Measurements from ENCODE around the gene CPA2.

CPA2 gene

GRCh38 chr7:130338233-130338632, 71.6 kb downstream of the CPA2 start:
- no peak overlapping the region for H3K27ac ChIP-seq

More at GRCh38 chr7:130338233-130338632, 71.6 kb downstream of the CPA2 start:
- Histone ChIP-seq H3K4me1 (no peaks in the 10 kb centered on the region), H3K4me2 (no peak overlapping the region), H3K4me3 (no peak overlapping the region), H3K36me3 (no peaks in the 10 kb centered on the region), H4K20me1 (no peaks in the 10 kb centered on the region), H3K27me3 (no peaks in the 10 kb centered on the region), H3K9me3 (replicated peaks in 1 of 11) (no peaks in the 10 kb centered on the region), H3K9ac (no peak overlapping the region)
- no peak for TF ChIP-seq Cebpa-rat (IDR thresholded peaks at IDR 0.05)
